ENCODE data around the gene TMEM132D.

TMEM132D gene

DNA sequence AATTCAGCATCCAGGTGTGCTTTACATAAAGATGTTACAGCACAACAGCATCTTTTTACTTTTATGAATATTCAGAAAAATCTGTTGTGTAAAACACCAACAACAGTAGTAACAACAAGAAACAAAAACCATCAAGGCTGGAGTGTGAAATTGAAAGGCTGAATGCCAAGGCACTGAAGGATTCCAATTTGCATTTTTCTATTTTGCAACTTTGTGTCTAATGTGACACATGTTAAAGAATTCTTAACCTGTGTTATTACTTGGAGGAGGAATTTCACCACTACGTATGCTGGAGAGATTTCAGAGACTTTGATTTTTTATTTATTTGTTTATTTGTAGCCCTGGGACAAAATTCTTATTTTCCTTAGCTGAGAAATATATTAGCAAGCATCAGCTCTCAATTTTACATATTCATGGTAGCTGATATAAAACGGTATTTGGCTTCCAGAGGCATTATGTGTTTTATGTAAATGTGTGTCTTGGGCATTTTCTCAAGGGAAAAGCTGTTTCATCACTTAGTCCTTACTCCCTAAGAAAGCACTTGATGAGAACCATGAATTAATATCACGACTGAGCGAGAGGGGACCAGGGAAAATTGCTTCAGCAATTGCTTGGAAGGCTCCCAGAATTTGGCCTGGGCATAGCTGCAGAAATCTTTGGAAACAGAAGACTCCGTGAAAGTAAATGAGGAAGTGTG lies 475.4 kb downstream of the TMEM132D start:
- DNase-seq (ENCODE audit: low read depth, low spot score) = no peak
- ChIA-PET POLR2A (no interaction called here), CTCF (no interaction called here)
- H3K4me3 ChIP-seq (ENCODE audit: low read depth, low read length) = no peak overlapping the region
- TF ChIP-seq, protein P1, sequence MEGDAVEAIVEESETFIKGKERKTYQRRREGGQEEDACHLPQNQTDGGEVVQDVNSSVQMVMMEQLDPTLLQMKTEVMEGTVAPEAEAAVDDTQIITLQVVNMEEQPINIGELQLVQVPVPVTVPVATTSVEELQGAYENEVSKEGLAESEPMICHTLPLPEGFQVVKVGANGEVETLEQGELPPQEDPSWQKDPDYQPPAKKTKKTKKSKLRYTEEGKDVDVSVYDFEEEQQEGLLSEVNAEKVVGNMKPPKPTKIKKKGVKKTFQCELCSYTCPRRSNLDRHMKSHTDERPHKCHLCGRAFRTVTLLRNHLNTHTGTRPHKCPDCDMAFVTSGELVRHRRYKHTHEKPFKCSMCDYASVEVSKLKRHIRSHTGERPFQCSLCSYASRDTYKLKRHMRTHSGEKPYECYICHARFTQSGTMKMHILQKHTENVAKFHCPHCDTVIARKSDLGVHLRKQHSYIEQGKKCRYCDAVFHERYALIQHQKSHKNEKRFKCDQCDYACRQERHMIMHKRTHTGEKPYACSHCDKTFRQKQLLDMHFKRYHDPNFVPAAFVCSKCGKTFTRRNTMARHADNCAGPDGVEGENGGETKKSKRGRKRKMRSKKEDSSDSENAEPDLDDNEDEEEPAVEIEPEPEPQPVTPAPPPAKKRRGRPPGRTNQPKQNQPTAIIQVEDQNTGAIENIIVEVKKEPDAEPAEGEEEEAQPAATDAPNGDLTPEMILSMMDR (IDR thresholded peaks at IDR 0.05; ENCODE audit: insufficient read depth, low read length, missing control alignments) = no peak

DNA sequence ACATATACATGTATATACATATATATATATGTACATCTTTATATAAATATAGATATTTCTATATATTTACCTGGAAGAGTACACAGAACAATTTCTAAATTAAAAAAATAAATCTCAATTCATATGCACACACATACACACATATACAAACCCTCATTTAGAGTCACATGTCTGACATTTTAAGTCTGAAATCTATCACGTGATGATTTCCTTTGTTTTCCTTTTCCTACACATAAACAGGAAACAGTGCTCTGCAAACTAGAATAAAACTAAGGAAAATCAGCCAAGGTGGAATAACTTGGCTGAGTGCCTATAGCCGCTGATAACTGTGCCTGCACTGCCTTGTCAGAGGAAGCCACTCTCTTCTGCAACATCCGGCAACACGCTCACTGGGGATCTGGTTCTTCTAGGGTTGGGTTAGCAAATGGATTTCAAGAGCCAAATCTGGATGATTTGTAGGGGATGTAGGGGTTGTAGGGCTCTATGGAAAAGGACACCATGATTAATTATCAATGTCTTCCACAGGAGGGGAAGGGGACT lies 480.7 kb downstream of the TMEM132D start:
- CTCF ChIA-PET = no interaction called here
- POLR2A ChIA-PET = no interaction called here
- TF ChIP-seq, protein P1 (IDR thresholded peaks at IDR 0.05; ENCODE audit: insufficient read depth, low read length, missing control alignments) = no peak
- DNase-seq (ENCODE audit: low read depth, low spot score) = no peak
- H3K4me3 ChIP-seq (ENCODE audit: low read depth, low read length) = no peak overlapping the region

DNA sequence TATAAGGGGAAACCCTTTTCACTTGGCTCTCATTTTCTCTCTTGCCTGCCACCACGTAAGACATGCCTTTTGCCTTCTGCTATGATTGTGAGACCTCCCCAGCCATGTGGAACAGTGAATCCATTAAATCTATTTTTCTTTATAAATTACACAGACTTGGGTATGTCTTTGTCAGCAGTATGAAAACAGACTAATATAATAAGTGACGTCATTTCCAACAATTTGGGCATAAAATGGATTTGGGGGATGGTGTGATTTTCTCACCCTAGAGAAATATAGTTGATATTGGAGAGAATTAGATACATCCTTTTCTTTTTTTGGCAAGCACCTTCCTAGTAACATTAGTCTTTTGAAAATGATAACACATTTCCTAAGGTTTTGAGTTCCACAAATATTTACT lies 490.5 kb downstream of the TMEM132D start:
- ChIA-PET CTCF (no interaction called here), POLR2A (no interaction called here)
- TF ChIP-seq, protein P1 (IDR thresholded peaks at IDR 0.05; ENCODE audit: insufficient read depth, low read length, missing control alignments) = no peak
- H3K4me3 ChIP-seq (ENCODE audit: low read depth, low read length) = no peak overlapping the region
- DNase-seq (ENCODE audit: low read depth, low spot score) = no peak

DNA sequence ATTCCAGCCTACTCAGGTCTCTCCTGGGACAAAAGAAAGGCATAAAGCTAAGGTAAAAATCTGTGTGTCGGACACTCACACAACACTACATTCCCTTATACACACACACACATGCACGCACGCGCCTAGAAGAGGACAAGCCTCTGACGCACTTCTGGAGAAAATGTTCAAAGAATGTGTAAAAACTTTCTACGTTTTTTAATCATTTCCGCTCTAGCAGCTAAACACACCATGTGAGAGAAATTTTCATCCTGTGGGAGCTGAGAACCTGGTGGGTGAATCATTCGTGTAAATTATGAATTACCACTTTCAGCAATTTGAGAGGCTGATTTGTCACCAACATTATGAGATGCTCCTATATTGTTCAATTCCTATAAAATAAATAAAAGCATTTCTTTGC lies 494.5 kb downstream of the TMEM132D start:
- no peak for DNase-seq (ENCODE audit: low read depth, low spot score)
- TF ChIP-seq, protein P1 (IDR thresholded peaks at IDR 0.05; ENCODE audit: insufficient read depth, low read length, missing control alignments) = no peak
- no peak overlapping the region for H3K4me3 ChIP-seq (ENCODE audit: low read depth, low read length)
- CTCF ChIA-PET = no interaction called here
- POLR2A ChIA-PET = no interaction called here

- TF ChIP-seq, protein P1 (IDR thresholded peaks at IDR 0.05; ENCODE audit: insufficient read depth, low read length, missing control alignments) = no peak
- no peak for DNase-seq (ENCODE audit: low read depth, low spot score)
- H3K4me3 ChIP-seq (ENCODE audit: low read depth, low read length) = no peak overlapping the region
- ChIA-PET CTCF (no interaction called here), POLR2A (no interaction called here)
Measured at GRCh38 chr12:129404556-129404955, 499.3 kb downstream of the TMEM132D start.

DNA sequence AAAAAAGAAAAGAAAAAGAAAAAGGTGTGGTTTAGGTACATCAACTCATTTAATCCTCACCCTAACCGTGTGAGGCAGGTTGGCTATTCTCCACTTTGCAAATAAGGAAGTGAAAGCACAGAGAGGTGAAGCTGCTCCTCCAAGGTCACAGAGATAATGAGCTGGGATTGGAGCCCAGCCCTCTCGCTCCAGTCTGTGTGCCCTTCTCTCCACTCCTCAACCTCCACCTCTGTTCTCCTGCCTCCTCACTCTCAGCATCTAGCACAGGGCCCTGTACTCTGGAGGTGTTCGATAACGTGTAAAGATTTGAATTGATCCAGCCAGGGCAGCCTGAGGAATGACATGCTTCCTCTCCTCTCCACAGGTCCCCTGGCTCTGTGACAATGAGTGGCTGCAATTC lies 502.3 kb downstream of the TMEM132D start:
- CTCF ChIA-PET = no interaction called here
- TF ChIP-seq, protein P1 (IDR thresholded peaks at IDR 0.05; ENCODE audit: insufficient read depth, low read length, missing control alignments) = no peak
- no peak overlapping the region for H3K4me3 ChIP-seq (ENCODE audit: low read depth, low read length)
- no peak for DNase-seq (ENCODE audit: low read depth, low spot score)
- POLR2A ChIA-PET = no interaction called here
